HG02798 (cell line): ENCODE data around the gene SKOR1.

Experiments
- ATAC-seq: cut with Tn5 transposase; IDR thresholded peaks from one replicate; pipeline ENCODE4 v1.9.1; 2021; ENCODE audit warnings: mild to moderate bottlenecking; ENCODE audit not compliant: unreplicated experiment, poor library complexity

SKOR1 gene

GRCh38 chr15:67792250-67792942, 32.9 kb upstream of the SKOR1 start:
- ATAC-seq: no peak

DNA sequence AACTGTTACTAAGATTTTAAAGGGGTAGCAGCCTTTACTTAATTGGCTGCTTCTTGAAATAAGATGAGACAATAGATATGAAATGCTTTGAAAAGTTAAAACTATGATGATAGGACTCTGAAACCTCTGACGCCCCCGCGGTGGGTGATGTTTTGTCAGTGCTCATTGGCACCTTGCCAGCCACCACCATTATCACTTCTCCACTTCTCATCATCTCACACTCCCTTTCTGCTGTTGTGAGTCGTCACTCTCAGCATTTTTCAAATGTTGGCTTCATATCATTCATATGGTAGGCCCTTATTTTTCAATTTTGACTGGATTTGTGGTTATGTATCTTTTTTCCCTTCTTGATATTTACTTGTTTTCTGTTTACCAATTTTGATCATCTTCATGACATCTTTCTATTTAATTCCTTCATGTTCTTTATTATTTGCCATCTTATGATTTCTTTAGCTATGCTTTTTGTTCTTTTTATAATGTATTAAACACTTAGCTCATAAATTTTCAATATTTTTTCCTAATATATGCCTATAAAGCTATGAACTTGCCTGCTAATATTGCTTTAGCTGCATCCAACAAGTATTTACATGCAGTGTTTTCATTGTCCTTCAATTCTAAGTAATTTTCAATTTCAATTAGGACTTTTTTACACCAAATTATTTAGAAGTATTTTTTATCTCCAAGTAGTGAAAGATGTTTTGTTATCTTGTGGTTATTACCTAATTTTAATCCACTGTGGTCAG, 30.3 kb upstream of the SKOR1 start:
- ATAC-seq: no peak

GRCh38 chr15:67796196-67797127, 28.8 kb upstream of the SKOR1 start:
- no peak for ATAC-seq

DNA sequence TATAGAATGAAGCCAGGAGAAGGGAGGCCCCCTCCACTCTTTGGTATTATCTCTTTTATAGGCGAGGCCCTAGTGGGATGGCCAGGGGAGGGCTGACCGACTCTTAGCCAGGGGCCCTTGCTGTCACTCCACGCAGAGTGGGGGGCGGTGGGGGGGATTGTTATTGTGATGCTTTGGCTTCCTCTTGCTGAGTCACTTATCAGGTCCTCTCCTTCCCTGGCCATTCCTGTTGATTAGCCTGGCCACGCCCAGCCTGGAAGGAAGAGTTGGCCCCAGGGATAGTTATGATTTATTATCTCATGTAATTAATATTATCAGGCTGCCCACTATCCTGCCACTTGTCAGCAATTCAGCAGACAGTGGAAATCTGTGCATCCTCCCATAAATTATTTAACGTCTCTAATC, 25.5 kb upstream of the SKOR1 start:
- ATAC-seq: no peak

GRCh38 chr15:67801142-67801541, 24.2 kb upstream of the SKOR1 start:
- ATAC-seq: no peak

DNA sequence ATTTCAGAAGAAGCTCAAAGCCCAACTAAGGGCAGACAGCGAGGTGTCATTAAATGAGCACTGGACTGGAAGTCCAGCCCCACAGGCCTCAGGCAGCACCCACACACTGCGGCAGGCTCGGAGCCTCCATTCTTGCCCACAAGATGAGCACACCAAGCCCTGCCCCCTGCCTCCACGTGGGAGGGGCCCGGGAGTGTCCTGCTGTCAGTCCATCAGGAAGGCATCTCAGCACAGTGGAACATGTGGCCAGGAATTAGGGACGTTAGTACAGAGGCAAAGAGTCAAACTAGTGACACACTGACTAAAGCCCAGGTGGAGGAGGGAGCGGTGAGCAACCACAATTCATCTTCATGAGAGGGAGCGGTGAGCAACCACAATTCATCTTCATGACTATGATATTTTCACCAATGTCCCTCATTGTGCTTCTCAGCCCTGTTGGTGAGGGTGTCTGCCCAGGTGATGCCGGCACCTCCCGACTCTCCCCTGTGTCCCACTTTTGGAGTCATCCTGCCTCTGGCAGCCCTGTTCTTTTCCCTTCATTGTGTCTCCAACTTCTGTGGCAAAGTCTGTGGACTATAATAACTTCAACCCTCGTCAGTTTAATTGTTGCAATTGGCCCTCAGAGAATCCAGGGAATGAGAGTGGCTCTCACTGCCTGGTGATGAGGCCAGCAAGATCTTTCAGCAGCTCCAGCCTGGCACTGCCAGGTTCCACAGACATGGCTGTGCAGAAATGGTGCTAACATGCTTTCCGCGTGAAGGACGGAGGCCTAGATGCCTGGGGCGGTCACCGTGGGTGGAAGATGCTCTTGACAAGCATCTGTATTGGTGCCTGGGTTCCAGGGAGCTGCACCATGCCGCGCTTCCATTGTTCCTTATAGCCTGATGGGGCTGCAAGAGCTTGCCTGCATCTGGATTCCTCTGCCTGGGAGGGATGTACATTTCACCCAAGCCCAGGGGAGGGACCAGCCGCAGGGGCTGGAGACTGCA, 23.1 kb upstream of the SKOR1 start:
- ATAC-seq: no peak

- ATAC-seq: no peak
Measured at GRCh38 chr15:67803299-67803698, 22.0 kb upstream of the SKOR1 start.

- no peak for ATAC-seq
Measured at GRCh38 chr15:67803996-67804843, 21.1 kb upstream of the SKOR1 start.

GRCh38 chr15:67805008-67805665, 20.2 kb upstream of the SKOR1 start:
- ATAC-seq: no peak

DNA sequence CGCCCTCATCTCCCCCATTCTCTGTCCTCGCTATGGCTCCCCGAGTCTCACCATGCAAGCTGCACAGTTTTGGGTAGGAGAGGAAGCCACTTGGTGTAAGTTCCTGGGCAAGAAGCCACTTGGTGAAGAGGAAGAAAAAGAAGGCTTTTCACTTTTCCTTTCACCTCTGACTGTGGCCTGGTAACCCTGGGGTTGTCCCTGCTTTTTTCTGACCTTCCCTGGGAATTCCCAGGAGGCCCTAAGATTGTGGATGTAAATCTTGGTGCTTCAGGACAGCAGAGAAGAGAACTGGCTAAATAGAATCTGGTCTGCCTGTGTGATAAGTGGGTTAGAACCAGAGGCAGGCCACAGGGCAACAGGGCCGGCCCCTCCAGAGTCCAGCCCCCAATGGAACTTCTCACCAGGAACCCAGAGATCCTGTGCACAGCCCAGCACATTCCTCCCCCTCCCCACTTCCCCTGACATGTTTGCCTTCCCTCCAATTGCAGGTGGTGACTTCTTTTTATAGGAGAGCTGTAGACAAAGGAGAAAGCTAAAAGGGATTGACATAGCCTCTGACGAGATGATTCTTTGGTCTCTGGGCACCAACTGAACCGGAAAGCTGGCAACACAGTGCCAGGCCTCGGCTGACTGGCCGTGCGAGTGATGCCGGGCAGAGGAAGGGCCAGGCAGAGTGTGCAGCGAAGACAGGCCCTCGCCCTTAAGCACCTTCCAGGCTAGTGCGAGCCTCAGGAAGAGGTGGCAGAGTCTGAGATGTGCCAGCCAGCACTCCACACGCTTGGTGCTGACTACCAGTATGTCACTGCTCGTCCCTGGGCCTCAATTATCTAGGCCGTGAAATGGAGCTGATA, 19.4 kb upstream of the SKOR1 start:
- no peak for ATAC-seq

GRCh38 chr15:67806536-67806935, 18.8 kb upstream of the SKOR1 start:
- no peak for ATAC-seq

- no peak for ATAC-seq
Measured at GRCh38 chr15:67807141-67807540, 18.2 kb upstream of the SKOR1 start.

DNA sequence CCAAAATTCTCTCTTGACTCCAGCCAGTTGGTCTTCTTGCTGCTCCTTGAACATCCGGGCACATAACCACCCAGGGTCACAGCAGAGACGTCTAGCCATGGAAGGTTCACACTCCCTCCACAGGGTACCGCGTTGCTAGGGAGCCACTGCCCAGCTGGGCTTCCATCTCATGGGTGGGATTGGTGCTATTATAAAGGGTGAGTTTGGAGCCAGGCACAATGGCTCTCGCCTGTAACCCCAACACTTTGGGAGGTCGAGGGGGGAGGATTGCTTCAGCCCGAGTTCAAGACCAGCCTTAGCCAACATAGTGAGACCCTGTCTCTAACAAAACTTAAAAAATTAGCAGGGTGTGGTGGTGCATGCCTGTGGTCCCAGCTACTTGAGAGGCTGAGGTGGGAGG, 17.5 kb upstream of the SKOR1 start:
- ATAC-seq: no peak

- ATAC-seq: no peak
Measured at GRCh38 chr15:67808821-67809220, 16.5 kb upstream of the SKOR1 start.

DNA sequence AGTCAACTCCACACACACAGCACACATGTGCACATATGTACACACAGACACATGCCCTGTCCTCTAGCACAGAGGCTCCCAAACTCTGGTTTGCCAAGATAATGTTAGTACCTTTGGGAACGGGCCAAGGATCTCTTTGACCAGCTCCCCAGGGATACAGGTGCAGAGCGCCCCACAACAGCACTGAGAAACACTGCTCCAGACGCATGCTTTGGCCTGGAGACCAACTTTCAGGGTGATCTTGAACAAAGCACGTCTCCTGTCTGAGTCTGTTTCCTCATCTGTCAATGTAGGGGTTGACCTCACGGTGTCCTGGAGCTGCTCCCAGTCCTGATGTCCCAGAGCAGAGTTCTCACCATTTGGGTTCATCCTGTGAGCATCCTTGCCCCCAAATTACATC, 15.9 kb upstream of the SKOR1 start:
- no peak for ATAC-seq

DNA sequence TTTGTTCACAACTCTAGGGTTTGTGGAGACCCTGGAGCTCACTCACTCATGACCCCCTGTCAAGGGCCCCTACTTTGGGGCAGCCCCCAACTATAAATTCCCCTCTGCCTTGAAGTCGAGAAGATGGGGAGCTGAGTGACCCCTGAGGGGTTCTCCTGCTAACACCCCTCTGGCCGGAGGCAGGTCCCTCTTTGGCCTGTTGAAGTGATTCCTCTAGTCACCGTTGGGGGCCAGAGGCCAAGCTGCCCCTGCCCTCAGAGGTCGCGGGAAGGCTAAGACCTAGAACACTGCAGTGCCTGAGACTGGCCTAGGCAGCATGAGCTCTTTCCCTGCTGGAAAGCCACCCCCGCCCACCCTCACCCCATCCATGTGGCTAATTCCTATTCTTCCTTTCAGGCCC, 15.4 kb upstream of the SKOR1 start:
- no peak for ATAC-seq

DNA sequence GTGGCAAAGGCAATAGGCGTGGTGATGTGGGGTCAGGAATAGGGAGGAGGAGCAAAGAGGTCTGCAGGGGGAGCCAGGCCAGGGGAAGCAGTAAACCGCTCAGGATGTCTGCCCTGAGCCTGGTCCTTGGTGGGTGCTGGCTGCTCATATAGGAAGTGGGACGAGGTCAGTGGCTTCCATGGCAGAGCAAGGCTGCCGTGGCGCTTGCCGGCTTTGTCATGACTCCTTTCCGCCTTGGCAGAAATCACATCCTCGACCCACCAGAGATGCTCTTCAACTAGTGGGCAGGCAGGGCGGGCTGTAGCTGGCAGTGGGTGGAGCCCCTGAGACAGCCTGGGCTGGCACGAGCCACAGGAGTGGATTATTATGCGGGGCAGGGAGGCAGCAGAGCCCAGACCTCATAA, 13.1 kb upstream of the SKOR1 start:
- no peak for ATAC-seq
